A549 (cell line): ENCODE data around the gene FAM120B.

Experiments used
- CTCF ChIP-seq: fragments of >200 bp; sonication (Bioruptor Twin); formaldehyde crosslinking; IDR thresholded peaks from 3 replicates; pipeline ENCODE4 v1.5.1; 2016
- MYC ChIP-seq: IDR thresholded peaks from 2 replicates; pipeline ENCODE4 v1.6.1; 2012; ENCODE audit warnings: mild to moderate bottlenecking, inconsistent platforms, low read length, improper control_type of control experiment, borderline replicate concordance
- POLR2A ChIP-seq: IDR thresholded peaks from 2 replicates; pipeline ENCODE4 v1.6.1; 2012; ENCODE audit warnings: mild to moderate bottlenecking, low read length
- REST ChIP-seq: fragments of 200-600 bp; sonication (generic); IDR thresholded peaks from 2 replicates; pipeline ENCODE4 v1.6.1; 2016; ENCODE audit warnings: antibody characterized with exemption, mild to moderate bottlenecking, moderate library complexity
- RFX5 ChIP-seq: fragments of 450-650 bp; IDR thresholded peaks from 2 replicates; pipeline ENCODE4 v1.7.1; 2014; ENCODE audit warnings: antibody characterized with exemption, mild to moderate bottlenecking, moderate library complexity
- RNF2 ChIP-seq: fragments of 200-600 bp; sonication (generic); IDR thresholded peaks from 2 replicates; pipeline ENCODE4 v1.6.1; 2016; ENCODE audit warnings: low read depth, mild to moderate bottlenecking, antibody characterized with exemption, moderate library complexity, borderline replicate concordance

- TF ChIP-seq CTCF (no peak), POLR2A (no peak), RFX5 (no peak), REST (no peak), MYC (no peak), RNF2 (no peak)
These were observed 138.9 kb downstream of the FAM120B start for GRCh38 chr6:170445487-170445886.
